ENCODE results near the gene C11orf98. TPM values are rescaled to one million over a fixed set of nuclear protein-coding genes. Genes with fewer than 3 reads are reported as not detected.
A peak's percentile ranks its signal among the peaks of the same experiment; 100 is the strongest.

Gene C11orf98
- total and polyA plus RNA-seq, 2 of the 13 experiments (the other 11 are each of a cell fraction or from before 2014, with no cell fraction given), result 30.4 to 91.8 TPM

DNA sequence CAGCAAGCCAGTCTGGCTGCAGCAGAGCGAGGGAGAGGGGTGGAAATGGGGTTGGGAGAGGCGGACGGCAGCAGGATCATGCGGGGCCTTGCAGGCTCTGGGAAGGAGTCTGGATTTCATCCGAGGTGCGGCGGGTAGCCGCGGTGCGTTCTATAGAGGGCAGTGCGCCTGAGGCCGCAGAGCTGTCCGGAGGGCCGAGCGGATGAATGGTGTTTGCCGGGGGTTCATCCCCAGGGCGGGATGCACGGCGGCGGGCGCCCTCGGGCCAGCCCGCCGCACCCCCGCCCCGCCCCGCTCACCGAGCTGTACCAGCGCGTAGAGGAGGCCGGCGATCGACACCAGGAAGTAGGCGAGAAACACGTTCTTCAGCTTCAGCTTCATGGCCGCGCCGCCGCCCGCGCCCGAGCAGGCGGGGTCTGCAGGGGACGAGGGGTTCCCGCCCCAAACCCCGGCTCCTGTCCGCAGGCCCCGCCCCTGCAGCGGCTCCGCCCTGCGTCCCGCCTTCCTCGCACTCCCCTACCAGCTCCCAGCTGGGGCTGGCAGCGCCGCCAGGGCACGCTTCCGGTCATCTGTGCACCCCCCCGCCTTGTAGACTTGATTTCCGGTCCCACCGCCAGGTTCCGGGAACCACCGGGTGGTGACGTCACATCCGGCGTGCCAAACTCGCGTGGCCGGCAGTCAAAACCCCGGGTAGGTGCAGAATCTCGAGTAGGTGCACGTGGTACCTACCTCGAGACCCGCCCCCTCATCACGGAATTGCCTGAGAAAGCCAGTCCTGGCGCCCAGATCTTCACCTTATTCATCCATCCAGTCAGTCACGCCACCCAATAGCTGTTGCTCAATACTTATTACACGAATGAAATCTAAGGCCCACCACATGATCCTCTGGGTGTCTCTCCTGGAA is 43.2 kb downstream of the C11orf98 start, which contains the start of gene B3GAT3 (continued):
- TF ChIP-seq, protein P1, sequence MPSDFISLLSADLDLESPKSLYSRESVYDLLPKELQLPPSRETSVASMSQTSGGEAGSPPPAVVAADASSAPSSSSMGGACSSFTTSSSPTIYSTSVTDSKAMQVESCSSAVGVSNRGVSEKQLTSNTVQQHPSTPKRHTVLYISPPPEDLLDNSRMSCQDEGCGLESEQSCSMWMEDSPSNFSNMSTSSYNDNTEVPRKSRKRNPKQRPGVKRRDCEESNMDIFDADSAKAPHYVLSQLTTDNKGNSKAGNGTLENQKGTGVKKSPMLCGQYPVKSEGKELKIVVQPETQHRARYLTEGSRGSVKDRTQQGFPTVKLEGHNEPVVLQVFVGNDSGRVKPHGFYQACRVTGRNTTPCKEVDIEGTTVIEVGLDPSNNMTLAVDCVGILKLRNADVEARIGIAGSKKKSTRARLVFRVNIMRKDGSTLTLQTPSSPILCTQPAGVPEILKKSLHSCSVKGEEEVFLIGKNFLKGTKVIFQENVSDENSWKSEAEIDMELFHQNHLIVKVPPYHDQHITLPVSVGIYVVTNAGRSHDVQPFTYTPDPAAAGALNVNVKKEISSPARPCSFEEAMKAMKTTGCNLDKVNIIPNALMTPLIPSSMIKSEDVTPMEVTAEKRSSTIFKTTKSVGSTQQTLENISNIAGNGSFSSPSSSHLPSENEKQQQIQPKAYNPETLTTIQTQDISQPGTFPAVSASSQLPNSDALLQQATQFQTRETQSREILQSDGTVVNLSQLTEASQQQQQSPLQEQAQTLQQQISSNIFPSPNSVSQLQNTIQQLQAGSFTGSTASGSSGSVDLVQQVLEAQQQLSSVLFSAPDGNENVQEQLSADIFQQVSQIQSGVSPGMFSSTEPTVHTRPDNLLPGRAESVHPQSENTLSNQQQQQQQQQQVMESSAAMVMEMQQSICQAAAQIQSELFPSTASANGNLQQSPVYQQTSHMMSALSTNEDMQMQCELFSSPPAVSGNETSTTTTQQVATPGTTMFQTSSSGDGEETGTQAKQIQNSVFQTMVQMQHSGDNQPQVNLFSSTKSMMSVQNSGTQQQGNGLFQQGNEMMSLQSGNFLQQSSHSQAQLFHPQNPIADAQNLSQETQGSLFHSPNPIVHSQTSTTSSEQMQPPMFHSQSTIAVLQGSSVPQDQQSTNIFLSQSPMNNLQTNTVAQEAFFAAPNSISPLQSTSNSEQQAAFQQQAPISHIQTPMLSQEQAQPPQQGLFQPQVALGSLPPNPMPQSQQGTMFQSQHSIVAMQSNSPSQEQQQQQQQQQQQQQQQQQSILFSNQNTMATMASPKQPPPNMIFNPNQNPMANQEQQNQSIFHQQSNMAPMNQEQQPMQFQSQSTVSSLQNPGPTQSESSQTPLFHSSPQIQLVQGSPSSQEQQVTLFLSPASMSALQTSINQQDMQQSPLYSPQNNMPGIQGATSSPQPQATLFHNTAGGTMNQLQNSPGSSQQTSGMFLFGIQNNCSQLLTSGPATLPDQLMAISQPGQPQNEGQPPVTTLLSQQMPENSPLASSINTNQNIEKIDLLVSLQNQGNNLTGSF (CRISPR knock-in tag; IDR thresholded peaks at IDR 0.05), result peak; percentile 17; the same call in 1 of the 2 replicates
- TF ChIP-seq, protein P2, sequence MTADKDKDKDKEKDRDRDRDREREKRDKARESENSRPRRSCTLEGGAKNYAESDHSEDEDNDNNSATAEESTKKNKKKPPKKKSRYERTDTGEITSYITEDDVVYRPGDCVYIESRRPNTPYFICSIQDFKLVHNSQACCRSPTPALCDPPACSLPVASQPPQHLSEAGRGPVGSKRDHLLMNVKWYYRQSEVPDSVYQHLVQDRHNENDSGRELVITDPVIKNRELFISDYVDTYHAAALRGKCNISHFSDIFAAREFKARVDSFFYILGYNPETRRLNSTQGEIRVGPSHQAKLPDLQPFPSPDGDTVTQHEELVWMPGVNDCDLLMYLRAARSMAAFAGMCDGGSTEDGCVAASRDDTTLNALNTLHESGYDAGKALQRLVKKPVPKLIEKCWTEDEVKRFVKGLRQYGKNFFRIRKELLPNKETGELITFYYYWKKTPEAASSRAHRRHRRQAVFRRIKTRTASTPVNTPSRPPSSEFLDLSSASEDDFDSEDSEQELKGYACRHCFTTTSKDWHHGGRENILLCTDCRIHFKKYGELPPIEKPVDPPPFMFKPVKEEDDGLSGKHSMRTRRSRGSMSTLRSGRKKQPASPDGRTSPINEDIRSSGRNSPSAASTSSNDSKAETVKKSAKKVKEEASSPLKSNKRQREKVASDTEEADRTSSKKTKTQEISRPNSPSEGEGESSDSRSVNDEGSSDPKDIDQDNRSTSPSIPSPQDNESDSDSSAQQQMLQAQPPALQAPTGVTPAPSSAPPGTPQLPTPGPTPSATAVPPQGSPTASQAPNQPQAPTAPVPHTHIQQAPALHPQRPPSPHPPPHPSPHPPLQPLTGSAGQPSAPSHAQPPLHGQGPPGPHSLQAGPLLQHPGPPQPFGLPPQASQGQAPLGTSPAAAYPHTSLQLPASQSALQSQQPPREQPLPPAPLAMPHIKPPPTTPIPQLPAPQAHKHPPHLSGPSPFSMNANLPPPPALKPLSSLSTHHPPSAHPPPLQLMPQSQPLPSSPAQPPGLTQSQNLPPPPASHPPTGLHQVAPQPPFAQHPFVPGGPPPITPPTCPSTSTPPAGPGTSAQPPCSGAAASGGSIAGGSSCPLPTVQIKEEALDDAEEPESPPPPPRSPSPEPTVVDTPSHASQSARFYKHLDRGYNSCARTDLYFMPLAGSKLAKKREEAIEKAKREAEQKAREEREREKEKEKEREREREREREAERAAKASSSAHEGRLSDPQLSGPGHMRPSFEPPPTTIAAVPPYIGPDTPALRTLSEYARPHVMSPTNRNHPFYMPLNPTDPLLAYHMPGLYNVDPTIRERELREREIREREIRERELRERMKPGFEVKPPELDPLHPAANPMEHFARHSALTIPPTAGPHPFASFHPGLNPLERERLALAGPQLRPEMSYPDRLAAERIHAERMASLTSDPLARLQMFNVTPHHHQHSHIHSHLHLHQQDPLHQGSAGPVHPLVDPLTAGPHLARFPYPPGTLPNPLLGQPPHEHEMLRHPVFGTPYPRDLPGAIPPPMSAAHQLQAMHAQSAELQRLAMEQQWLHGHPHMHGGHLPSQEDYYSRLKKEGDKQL (CRISPR knock-in tag; IDR thresholded peaks at IDR 0.05; ENCODE audit: low read depth), result 0 out of 2 replicates have a peak, but pooled peaks have one; percentile 59
- TF ChIP-seq ZNF451 (CRISPR knock-in tag; IDR thresholded peaks at IDR 0.05) (no peak), KLF11 (CRISPR knock-in tag; IDR thresholded peaks at IDR 0.05) (0 out of 2 replicates have a peak, but pooled peaks have one; percentile 77), MBD4 (IDR thresholded peaks at IDR 0.05; ENCODE audit: borderline replicate concordance, low read length) (no peak), ELF1 (CRISPR knock-in tag; IDR thresholded peaks at IDR 0.05) (peak; percentile 97), MYC (CRISPR knock-in tag; IDR thresholded peaks at IDR 0.05; ENCODE audit: borderline replicate concordance) (peak; percentile 95), GATA4 (IDR thresholded peaks at IDR 0.05; ENCODE audit: borderline replicate concordance, low read depth) (peak; percentile 59; the same call in 1 of the 2 replicates), ZNF329 (CRISPR knock-in tag; IDR thresholded peaks at IDR 0.05; ENCODE audit: low read depth) (0 out of 2 replicates have a peak, but pooled peaks have one; percentile 50)
- TF ChIP-seq, protein P3, sequence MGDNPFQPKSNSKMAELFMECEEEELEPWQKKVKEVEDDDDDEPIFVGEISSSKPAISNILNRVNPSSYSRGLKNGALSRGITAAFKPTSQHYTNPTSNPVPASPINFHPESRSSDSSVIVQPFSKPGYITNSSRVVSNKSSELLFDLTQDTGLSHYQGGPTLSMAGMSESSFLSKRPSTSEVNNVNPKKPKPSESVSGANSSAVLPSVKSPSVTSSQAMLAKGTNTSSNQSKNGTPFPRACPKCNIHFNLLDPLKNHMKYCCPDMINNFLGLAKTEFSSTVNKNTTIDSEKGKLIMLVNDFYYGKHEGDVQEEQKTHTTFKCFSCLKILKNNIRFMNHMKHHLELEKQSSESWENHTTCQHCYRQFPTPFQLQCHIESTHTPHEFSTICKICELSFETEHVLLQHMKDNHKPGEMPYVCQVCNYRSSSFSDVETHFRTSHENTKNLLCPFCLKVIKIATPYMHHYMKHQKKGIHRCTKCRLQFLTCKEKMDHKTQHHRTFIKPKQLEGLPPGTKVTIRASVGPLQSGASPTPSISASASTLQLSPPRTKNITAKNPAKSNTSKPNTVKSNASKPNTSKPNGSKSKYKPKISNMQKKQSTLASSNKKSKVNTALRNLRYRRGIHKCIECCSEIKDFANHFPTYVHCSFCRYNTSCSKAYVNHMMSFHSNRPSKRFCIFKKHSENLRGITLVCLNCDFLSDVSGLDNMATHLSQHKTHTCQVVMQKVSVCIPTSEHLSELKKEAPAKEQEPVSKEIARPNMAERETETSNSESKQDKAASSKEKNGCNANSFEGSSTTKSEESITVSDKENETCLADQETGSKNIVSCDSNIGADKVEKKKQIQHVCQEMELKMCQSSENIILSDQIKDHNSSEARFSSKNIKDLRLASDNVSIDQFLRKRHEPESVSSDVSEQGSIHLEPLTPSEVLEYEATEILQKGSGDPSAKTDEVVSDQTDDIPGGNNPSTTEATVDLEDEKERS (CRISPR knock-in tag; IDR thresholded peaks at IDR 0.05), result peak; percentile 75; the same call in 1 of the 2 replicates
- TF ChIP-seq, protein P4, sequence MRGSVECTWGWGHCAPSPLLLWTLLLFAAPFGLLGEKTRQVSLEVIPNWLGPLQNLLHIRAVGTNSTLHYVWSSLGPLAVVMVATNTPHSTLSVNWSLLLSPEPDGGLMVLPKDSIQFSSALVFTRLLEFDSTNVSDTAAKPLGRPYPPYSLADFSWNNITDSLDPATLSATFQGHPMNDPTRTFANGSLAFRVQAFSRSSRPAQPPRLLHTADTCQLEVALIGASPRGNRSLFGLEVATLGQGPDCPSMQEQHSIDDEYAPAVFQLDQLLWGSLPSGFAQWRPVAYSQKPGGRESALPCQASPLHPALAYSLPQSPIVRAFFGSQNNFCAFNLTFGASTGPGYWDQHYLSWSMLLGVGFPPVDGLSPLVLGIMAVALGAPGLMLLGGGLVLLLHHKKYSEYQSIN (CRISPR knock-in tag; IDR thresholded peaks at IDR 0.05; ENCODE audit: borderline replicate concordance), result no peak
- TF ChIP-seq, protein P5, sequence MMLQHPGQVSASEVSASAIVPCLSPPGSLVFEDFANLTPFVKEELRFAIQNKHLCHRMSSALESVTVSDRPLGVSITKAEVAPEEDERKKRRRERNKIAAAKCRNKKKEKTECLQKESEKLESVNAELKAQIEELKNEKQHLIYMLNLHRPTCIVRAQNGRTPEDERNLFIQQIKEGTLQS (CRISPR knock-in tag; IDR thresholded peaks at IDR 0.05), result peak; percentile 83

All from HepG2 (cell line).